H1 (cell line): ENCODE measurements around the gene RALY. TPM values are rescaled to one million over a fixed set of nuclear protein-coding genes. Genes with fewer than 3 reads are reported as not detected.

Source experiments
- CTCF ChIA-PET: fragments of 300-600 bp; sonication (Branson Sonifier 250); formaldehyde crosslinking; loops from one replicate; lab custom pipeline; 2021; ENCODE audit not compliant: partially characterized antibody; lab: Charles Lee
- POLR2A ChIA-PET: fragments of 300-600 bp; sonication (Branson Sonifier 250); formaldehyde crosslinking; loops from one replicate; lab custom pipeline; 2021; ENCODE audit warnings: inconsistent platforms; ENCODE audit not compliant: partially characterized antibody; lab: Charles Lee
- DNase-seq, 2 experiments: peaks; one replicate each; pipeline versions ENCODE4 v3.0.0 to v3.0.0-alpha.2; 2010 to 2022; ENCODE audit warnings: low spot score in 2 of 2, low read depth in 1 of 2, mixed read lengths in 1 of 2
- FAIRE-seq: peaks from 2 replicates; lab custom pipeline; 2011; peaks lifted over from hg19 to GRCh38; lab: Jason Lieb, UNC
- H2AFZ ChIP-seq: 2 replicates; pipeline ENCODE4 v1.8.1; 2012; ENCODE audit warnings: low read length, inconsistent platforms
- H2AK5ac ChIP-seq: 2 replicates; pipeline ENCODE4 v1.6.1; 2013; ENCODE audit warnings: low read depth, low read length
- H2BK120ac ChIP-seq: replicated peaks from 2 replicates; pipeline ENCODE3; 2013; ENCODE audit warnings: low read depth, low read length, inconsistent platforms
- H2BK12ac ChIP-seq: 2 replicates; pipeline ENCODE4 v1.6.1; 2013; ENCODE audit warnings: low read depth, low read length
- H2BK15ac ChIP-seq: 2 replicates; pipeline ENCODE4 v1.6.1; 2013; ENCODE audit warnings: low read length
- H2BK20ac ChIP-seq: 2 replicates; pipeline ENCODE4 v1.6.1; 2013; ENCODE audit warnings: low read length
- H2BK5ac ChIP-seq: 2 replicates; pipeline ENCODE4 v1.6.1; 2013; ENCODE audit warnings: low read depth, low read length
- H3K14ac ChIP-seq: 2 replicates; pipeline ENCODE4 v1.6.1; 2013; ENCODE audit warnings: inconsistent platforms; ENCODE audit not compliant: insufficient read length
- H3K18ac ChIP-seq: 2 replicates; pipeline ENCODE4 v1.6.1; 2013; ENCODE audit warnings: low read length; ENCODE audit errors: extremely low read depth
- H3K23ac ChIP-seq: 2 replicates; pipeline ENCODE4 v1.6.1; 2013; ENCODE audit warnings: inconsistent platforms; ENCODE audit not compliant: insufficient read length
- H3K23me2 ChIP-seq: 2 replicates; pipeline ENCODE4 v1.6.1; 2013; ENCODE audit warnings: low read depth, low read length
- H3K27ac ChIP-seq: 2 replicates; pipeline ENCODE4 v1.6.1; 2011; ENCODE audit warnings: low read depth, low read length, inconsistent platforms
- H3K27me3 ChIP-seq, 4 experiments: replicated peaks in 1 of 4; 1 replicate in 1 of 4; 2 replicates in 3 of 4; pipeline versions ENCODE4 v1.6.1 to v1.8.1; 2011 to 2013; ENCODE audit warnings: low read length in 3 of 4, mild to moderate bottlenecking in 3 of 4, inconsistent platforms in 2 of 4, mixed read lengths in 2 of 4, moderate library complexity in 1 of 4; ENCODE audit not compliant: control insufficient read depth in 3 of 4, insufficient read depth in 3 of 4; ENCODE audit errors: extremely low read depth in 1 of 4
- H3K36me3 ChIP-seq, 4 experiments: 2 replicates each; pipeline versions ENCODE4 v1.6.1 to v1.8.1; 2011 to 2013; ENCODE audit warnings: mild to moderate bottlenecking in 4 of 4, low read length in 3 of 4, moderate library complexity in 2 of 4, control low read depth in 1 of 4, inconsistent platforms in 1 of 4; ENCODE audit not compliant: insufficient read depth in 4 of 4, control insufficient read depth in 2 of 4
- H3K4ac ChIP-seq: replicated peaks from 2 replicates; pipeline ENCODE3; 2013; ENCODE audit warnings: low read length, low read depth, mixed read lengths, inconsistent platforms; ENCODE audit not compliant: insufficient read length
- H3K4me1 ChIP-seq, 4 experiments: replicated peaks in 1 of 4; 1 replicate in 1 of 4; 2 replicates in 3 of 4; pipeline versions ENCODE4 v1.6.1 to v1.8.1; 2011 to 2013; ENCODE audit warnings: low read length in 3 of 4, inconsistent platforms in 2 of 4, mixed read lengths in 1 of 4; ENCODE audit not compliant: insufficient read depth in 4 of 4, control insufficient read depth in 3 of 4
- H3K4me2 ChIP-seq, 2 experiments: 2 replicates each; pipeline versions ENCODE4 v1.6.1 to v1.8.1; 2011 to 2013; ENCODE audit warnings: low read depth in 2 of 2, low read length in 2 of 2, control low read depth in 1 of 2, inconsistent platforms in 1 of 2, mild to moderate bottlenecking in 1 of 2; ENCODE audit not compliant: insufficient read depth in 1 of 2
- H3K4me3 ChIP-seq, 4 experiments: fragments of 200-600, 300-600 bp in 1 of 4; sonication (generic), shearing (Covaris generic), sonication (Bioruptor Twin) in 1 of 4; 2 replicates each; pipeline versions ENCODE4 v1.5.1 to v1.8.1; 2011 to 2016; ENCODE audit warnings: low read length in 4 of 4, low read depth in 3 of 4, control low read depth in 2 of 4, inconsistent platforms in 2 of 4, mild to moderate bottlenecking in 2 of 4, mixed read lengths in 1 of 4, moderate library complexity in 1 of 4; ENCODE audit not compliant: insufficient read depth in 2 of 4; ENCODE audit errors: extremely low read depth in 1 of 4
- H3K56ac ChIP-seq: replicated peaks from 2 replicates; pipeline ENCODE3; 2013; ENCODE audit warnings: low read depth, mild to moderate bottlenecking, mixed read lengths, low read length, inconsistent platforms; ENCODE audit not compliant: insufficient read length
- H3K79me1 ChIP-seq: 2 replicates; pipeline ENCODE4 v1.6.1; 2013; ENCODE audit warnings: low read depth, low read length, control low read depth
- H3K79me2 ChIP-seq, 2 experiments: 2 replicates each; pipeline versions ENCODE4 v1.6.1 to v1.8.1; 2012 to 2013; ENCODE audit warnings: low read length in 2 of 2, mild to moderate bottlenecking in 2 of 2, inconsistent platforms in 1 of 2; ENCODE audit not compliant: insufficient read depth in 2 of 2, control insufficient read depth in 1 of 2
- H3K9ac ChIP-seq, 4 experiments: replicated peaks in 1 of 4; 1 replicate in 1 of 4; 2 replicates in 3 of 4; pipeline versions ENCODE4 v1.6.1 to v1.8.1; 2011 to 2013; ENCODE audit warnings: low read depth in 3 of 4, low read length in 3 of 4, control low read depth in 2 of 4, mild to moderate bottlenecking in 2 of 4, moderate library complexity in 2 of 4, inconsistent platforms in 1 of 4; ENCODE audit errors: extremely low read depth in 1 of 4
- H3K9me3 ChIP-seq, 2 experiments: 2 replicates each; pipeline versions ENCODE4 v1.6.1 to v1.8.1; 2012 to 2013; ENCODE audit warnings: mild to moderate bottlenecking in 2 of 2, moderate library complexity in 2 of 2, control low read depth in 1 of 2, inconsistent platforms in 1 of 2, low read depth in 1 of 2, low read length in 1 of 2, mixed read lengths in 1 of 2; ENCODE audit not compliant: insufficient read depth in 2 of 2
- H4K20me1 ChIP-seq, 2 experiments: replicated peaks in 1 of 2; 2 replicates each; pipeline versions ENCODE3 to v1.8.1; 2011 to 2013; ENCODE audit warnings: inconsistent platforms in 2 of 2, low read length in 2 of 2, mild to moderate bottlenecking in 1 of 2; ENCODE audit not compliant: insufficient read depth in 2 of 2, control insufficient read depth in 1 of 2
- H4K5ac ChIP-seq: 2 replicates; pipeline ENCODE4 v1.6.1; 2013; ENCODE audit warnings: low read length, low read depth, mixed read lengths, inconsistent platforms; ENCODE audit not compliant: insufficient read length
- H4K8ac ChIP-seq: 2 replicates; pipeline ENCODE4 v1.8.0; 2013; ENCODE audit warnings: mild to moderate bottlenecking, moderate library complexity, low read length, inconsistent platforms; ENCODE audit not compliant: insufficient read depth; ENCODE audit errors: extremely low read depth
- H4K91ac ChIP-seq: replicated peaks from 2 replicates; pipeline ENCODE3; 2013; ENCODE audit warnings: low read length, mixed read lengths, inconsistent platforms; ENCODE audit not compliant: insufficient read length
- BRCA1 ChIP-seq: IDR thresholded peaks from 2 replicates; pipeline ENCODE4 v1.6.1; 2012; ENCODE audit warnings: low read depth, low read length, improper control_type of control experiment
- CBX5 ChIP-seq: fragments of 300-800, 300-1000 bp; sonication (generic); IDR thresholded peaks from 2 replicates; pipeline ENCODE4 v1.7.1; 2016; ENCODE audit warnings: antibody characterized with exemption, low read length, low read depth
- CTBP2 ChIP-seq: IDR thresholded peaks from 2 replicates; pipeline ENCODE4 v1.7.0; 2011; ENCODE audit warnings: borderline replicate concordance, mild to moderate bottlenecking, moderate library complexity, mixed read lengths, low read length; ENCODE audit not compliant: insufficient read depth, insufficient read length
- EGR1 ChIP-seq: IDR thresholded peaks from 2 replicates; pipeline ENCODE4 v1.6.1; 2011; ENCODE audit warnings: low read depth, low read length, borderline replicate concordance
- NRF1 ChIP-seq: IDR thresholded peaks from 2 replicates; pipeline ENCODE4 v1.6.1; 2011; ENCODE audit warnings: mild to moderate bottlenecking, low read depth, low read length, improper control_type of control experiment
- POU5F1 ChIP-seq: IDR thresholded peaks from 2 replicates; pipeline ENCODE4 v1.6.1; 2011; ENCODE audit warnings: low read depth, mild to moderate bottlenecking, low read length, moderate library complexity
- SP4 ChIP-seq: IDR thresholded peaks from 2 replicates; pipeline ENCODE4 v1.6.1; 2012; ENCODE audit warnings: low read length, inconsistent platforms
- TAF1 ChIP-seq: IDR thresholded peaks from 2 replicates; pipeline ENCODE4 v1.6.1; 2011; ENCODE audit warnings: mild to moderate bottlenecking, low read depth, low read length
- WGBS, 2 experiments: shearing (Covaris generic) in 1 of 2; methylation state at CpG; one replicate each; pipeline versions ENCODE4 v1.1.6 to v1.1.7; 2013 to 2015; ENCODE audit warnings: low lambda C conversion rate in 2 of 2, mixed read lengths in 2 of 2, inconsistent platforms in 1 of 2, low coverage in 1 of 2, missing lambda C conversion rate in 1 of 2; ENCODE audit not compliant: insufficient replicate concordance in 2 of 2, insufficient coverage in 1 of 2, insufficient read length in 1 of 2; ENCODE audit errors: extremely low coverage in 1 of 2, missing lambda C conversion rate in 1 of 2; 5-methylcytosine and 5-hydroxymethylcytosine counted together
- polyA plus RNA-seq, 7 experiments: library from polyadenylated mRNA; depleted of rRNA in 3 of 7; stranded (reverse) in 5 of 7; unstranded in 2 of 7; fragments of >200 nt in 5 of 7; fragments of 200-250 nt in 2 of 7; gene quantifications; 1 replicate in 5 of 7; 2 replicates in 1 of 7; 4 replicates in 1 of 7; pipeline versions ENCODE4 v1.2.1 to v1.2.3, GENCODE V29; 2011 to 2013; ENCODE audit warnings: missing spikeins in 2 of 7, mixed read lengths in 2 of 7
- total RNA-seq: library from RNA; stranded (reverse); fragmentation: NEBNext Ultra II Directional; extraction: Animal tissue kit (Norgen Biotek cat#: 25700); gene quantifications from 2 replicates; pipeline ENCODE4 v1.2.1, GENCODE V29; 2021
- TF ChIP-seq, protein P1 (sequence below): IDR thresholded peaks from 2 replicates; pipeline ENCODE4 v1.6.1; 2011; ENCODE audit warnings: low read length, improper control_type of control experiment

The RALY gene
- total and polyA plus RNA-seq, 2 of the 8 experiments (the other 6 are each of a cell fraction or from before 2014, with no cell fraction given): 133 to 148 TPM

DNA sequence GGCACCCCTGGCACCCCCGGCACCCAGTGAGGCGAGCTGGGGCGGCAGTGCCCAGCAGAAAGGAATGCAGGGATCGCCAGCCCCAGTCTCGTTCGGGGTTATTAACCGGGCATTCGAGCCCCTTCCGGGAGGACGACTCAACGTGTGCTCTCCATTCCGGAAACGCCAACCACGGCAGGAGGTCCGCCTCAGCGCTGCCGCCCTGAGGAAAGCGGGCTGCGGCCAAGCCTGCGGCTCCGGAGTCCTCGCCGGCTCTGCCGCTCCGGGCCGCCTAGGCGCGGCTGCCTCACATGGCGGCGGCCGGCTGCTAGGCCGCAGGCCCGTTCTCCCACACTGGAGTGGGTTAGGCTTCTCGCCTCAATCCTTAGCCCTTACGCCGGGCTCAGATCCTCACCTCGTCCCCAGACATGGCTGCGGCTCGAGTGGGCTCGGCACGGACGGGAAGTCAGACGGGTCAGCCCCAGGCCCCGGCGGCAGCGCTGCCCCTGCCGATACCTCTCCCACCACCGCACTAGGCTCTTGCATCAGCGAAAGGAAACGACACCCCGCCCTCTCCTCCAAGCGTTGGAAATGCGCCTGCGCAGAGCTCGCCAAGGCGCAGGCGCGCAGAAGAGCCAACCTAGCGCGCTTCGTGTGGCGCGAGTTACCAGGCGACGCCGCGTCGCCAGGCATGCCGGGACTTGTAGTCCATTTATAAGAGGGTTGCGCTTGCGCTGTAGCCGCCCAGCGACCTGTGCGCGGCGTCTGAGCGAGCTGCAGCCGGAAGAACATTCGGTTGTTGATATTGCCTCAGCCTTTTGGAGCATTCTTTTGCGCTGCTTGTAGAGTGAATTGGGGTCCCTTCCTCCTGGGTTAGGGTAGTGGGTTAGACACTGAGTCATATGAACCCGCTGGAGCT is 118.2 kb downstream of the RALY start, which contains the start of gene EIF2S2:
Gene EIF2S2 (minus strand): TSS at position 542 of the 898 bp plus-strand sequence. CDS start 133 bp downstream, at position 409.
- peak within 1 kb of the TSS; percentile 99 for H2BK5ac ChIP-seq
- 1% methylated on average over 73 of the region's 81 CpGs; no CpG with 5 or more reads in 1 of the 2 experiments for WGBS, 2 experiments
- peak within 1 kb of the TSS; percentile 21 for H3K14ac ChIP-seq
- H2BK15ac ChIP-seq: peak within 1 kb of the TSS; percentile 90; the same call in 1 of the 2 replicates
- no peak within 1 kb of the TSS for H2BK120ac ChIP-seq
- peaks cover 34 to 50% of the 10 kb centered on the region in 2 experiments for H3K79me2 ChIP-seq
- H3K18ac ChIP-seq: peak within 1 kb of the TSS; percentile 98
- DNase-seq (peak; percentile 90 to 99), FAIRE-seq (no peak)
- H3K56ac ChIP-seq: peak within 1 kb of the TSS; percentile 95
- peaks cover 0 to 20% (median 9%) of the 10 kb centered on the region in 4 experiments; a peak in 4 of 8 replicates for H3K36me3 ChIP-seq
- peak within 1 kb of the TSS; percentile 98 to 99 (median 99) for H3K9ac ChIP-seq
- peak within 1 kb of the TSS; percentile 99 for H4K8ac ChIP-seq
- H3K27me3 ChIP-seq: no peaks in the 10 kb centered on the region
- H3K79me1 ChIP-seq: no peaks in the 10 kb centered on the region
- H2AFZ ChIP-seq: 0 out of 2 replicates have a peak within 1 kb of the TSS, but pooled peaks have one; percentile 14
- peak within 1 kb of the TSS; percentile 94 for H4K91ac ChIP-seq
- peak within 1 kb of the TSS; percentile 79 for H4K5ac ChIP-seq
- H3K23ac ChIP-seq: no peak within 1 kb of the TSS
- ChIA-PET CTCF (interaction anchor here (1.2 to 1.5 kb wide), 3 partner anchors 19 to 145 kb away, joined by 3 to 5 read pairs (median 3); no protein-coding TSS in a partner anchor), POLR2A (interaction anchor here (0.6 to 3.9 kb wide), 42 partner anchors 9 to 1172 kb away, joined by 3 to 53 read pairs (median 4); partner anchors contain the start of genes EIF6, ITCH and RALY)
- H3K23me2 ChIP-seq: peaks cover 9% of the 10 kb centered on the region
- no peak within 1 kb of the TSS for H2BK20ac ChIP-seq
- H3K4me3 ChIP-seq: peak within 1 kb of the TSS; percentile 96 to 99 (median 98)
- peak within 1 kb of the TSS; percentile 83 for H2BK12ac ChIP-seq
- H3K4me1 ChIP-seq: peaks cover 0 to 6% (median 0%) of the 10 kb centered on the region in 4 experiments; a peak in 3 of 7 replicates
- H4K20me1 ChIP-seq: peaks cover 25 to 27% of the 10 kb centered on the region in 2 experiments
- peak within 1 kb of the TSS; percentile 77 to 85 for H3K4me2 ChIP-seq
- no peaks in the 10 kb centered on the region for H3K9me3 ChIP-seq
- H3K4ac ChIP-seq: peak within 1 kb of the TSS; percentile 66
- peak within 1 kb of the TSS; percentile 99 for H3K27ac ChIP-seq
- H2AK5ac ChIP-seq: peak within 1 kb of the TSS; percentile 80; the same call in 1 of the 2 replicates
- TF ChIP-seq CBX5 (no peak), TAF1 (peak; percentile 94), POU5F1 (no peak), BRCA1 (0 out of 2 replicates have a peak, but pooled peaks have one; percentile 6), SP4 (0 out of 2 replicates have a peak, but pooled peaks have one; percentile 23), EGR1 (no peak), CTBP2 (no peak), NRF1 (peak; percentile 90)
- TF ChIP-seq, protein P1, sequence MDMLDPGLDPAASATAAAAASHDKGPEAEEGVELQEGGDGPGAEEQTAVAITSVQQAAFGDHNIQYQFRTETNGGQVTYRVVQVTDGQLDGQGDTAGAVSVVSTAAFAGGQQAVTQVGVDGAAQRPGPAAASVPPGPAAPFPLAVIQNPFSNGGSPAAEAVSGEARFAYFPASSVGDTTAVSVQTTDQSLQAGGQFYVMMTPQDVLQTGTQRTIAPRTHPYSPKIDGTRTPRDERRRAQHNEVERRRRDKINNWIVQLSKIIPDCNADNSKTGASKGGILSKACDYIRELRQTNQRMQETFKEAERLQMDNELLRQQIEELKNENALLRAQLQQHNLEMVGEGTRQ: 0 out of 2 replicates have a peak, but pooled peaks have one; percentile 3
